Measurements from ENCODE around the gene HEPACAM.

Gene HEPACAM

DNA sequence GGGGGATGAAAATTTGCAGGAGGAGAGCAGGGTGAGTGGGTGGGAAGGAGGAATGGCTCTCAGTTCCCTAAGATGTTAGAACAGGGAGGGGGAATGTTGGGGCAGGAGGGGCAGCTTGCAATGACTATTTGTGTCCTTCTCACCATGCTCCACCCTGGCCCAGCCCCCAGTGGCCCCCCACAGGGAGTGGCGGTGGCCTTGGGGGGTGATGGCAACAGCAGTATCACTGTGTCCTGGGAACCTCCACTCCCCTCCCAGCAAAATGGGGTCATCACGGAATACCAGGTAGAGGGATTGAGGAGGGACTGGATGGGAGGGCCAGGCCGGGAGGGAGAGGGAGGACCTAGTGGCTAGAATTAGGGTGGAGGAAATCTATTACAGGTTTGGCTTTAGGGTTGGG is 60.4 kb downstream of the HEPACAM start:
- DNase-seq (ENCODE audit: insufficient read length, low spot score), result no peak

DNA sequence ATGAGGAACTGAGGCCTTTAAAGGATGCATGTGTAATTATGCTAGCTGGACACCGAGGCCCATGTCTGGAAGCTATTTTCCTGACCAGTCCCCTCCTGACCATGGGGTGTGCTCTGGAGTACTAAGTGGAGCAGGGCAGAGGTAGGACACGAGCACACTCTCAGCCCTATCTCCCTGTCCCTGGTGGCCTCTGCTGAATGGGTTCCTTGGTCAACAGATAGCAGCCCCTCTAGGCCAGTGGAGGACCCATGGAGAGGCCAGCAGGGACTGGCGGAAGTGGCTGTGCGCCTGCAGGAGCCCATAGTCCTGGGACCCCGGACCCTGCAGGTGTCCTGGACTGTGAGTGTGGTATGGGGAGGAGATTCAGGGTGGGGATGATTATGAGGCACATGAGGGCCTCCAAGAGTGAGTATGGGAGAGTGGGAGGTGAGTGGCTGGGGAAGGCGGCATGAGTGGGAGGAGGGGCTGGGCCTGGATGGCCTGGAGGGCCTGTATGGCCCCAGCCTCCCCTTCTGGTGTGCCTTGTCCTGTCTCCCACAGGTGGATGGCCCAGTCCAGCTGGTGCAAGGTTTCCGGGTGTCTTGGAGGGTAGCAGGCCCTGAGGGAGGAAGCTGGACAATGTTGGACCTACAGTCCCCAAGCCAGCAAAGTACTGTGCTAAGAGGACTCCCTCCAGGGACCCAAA is 61.1 kb downstream of the HEPACAM start:
- DNase-seq (ENCODE audit: insufficient read length, low spot score) (no peak), FAIRE-seq (no peak)
- TF ChIP-seq CTCF (IDR thresholded peaks at IDR 0.05; ENCODE audit: insufficient read depth, missing control alignments), result no peak

More for the DNA sequence above, 60.4 kb downstream of the HEPACAM start:
- FAIRE-seq, result no peak
- TF ChIP-seq CTCF (IDR thresholded peaks at IDR 0.05; ENCODE audit: insufficient read depth, missing control alignments), result no peak

- FAIRE-seq, result no peak
- DNase-seq (ENCODE audit: insufficient read length, low spot score), result no peak
- no peak for TF ChIP-seq CTCF (IDR thresholded peaks at IDR 0.05; ENCODE audit: insufficient read depth, missing control alignments)
These were observed 61.9 kb downstream of the HEPACAM start for GRCh38 chr11:124873951-124874350.

DNA sequence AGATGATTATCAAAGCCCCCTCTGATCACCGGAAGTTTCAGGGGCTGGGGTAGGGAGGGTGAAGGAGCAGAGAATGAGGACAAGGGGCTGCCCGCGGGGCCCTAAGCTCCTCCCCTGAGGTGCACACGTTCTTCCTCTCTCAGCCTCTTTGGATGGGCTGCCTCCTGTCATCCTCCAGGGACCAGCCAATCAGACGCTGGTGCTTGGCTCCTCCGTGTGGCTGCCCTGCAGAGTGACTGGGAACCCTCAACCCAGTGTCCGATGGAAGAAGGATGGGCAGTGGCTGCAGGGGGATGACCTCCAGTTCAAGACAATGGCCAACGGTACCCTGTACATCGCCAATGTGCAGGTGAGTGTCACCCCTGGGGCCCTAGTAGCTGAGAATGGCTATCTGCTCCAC is 63.1 kb downstream of the HEPACAM start:
- TF ChIP-seq CTCF (IDR thresholded peaks at IDR 0.05; ENCODE audit: insufficient read depth, missing control alignments), result no peak
- no peak for FAIRE-seq
- no peak for DNase-seq (ENCODE audit: insufficient read length, low spot score)

- DNase-seq (ENCODE audit: insufficient read length, low spot score) (no peak), FAIRE-seq (no peak)
- no peak for TF ChIP-seq CTCF (IDR thresholded peaks at IDR 0.05; ENCODE audit: insufficient read depth, missing control alignments)
These were observed 63.6 kb downstream of the HEPACAM start for GRCh38 chr11:124872280-124872679.

DNA sequence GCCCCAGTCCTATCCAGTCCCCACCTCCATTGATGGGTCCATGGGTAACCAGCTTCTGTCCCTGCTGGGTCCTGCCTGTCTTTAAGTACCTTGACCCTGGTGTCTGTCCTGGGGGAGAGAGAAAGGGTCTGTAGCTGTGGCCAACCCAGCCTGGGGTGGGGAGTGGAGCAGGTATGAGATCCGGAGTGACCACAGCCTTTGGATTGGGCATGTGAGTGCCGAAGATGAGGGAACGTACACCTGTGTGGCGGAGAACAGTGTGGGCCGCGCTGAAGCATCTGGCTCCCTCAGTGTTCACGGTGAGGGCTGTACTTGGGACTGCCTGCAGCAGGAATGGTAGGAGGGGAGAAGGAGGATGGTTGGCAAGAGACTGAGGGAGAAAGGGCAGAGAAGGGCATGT is 65.4 kb downstream of the HEPACAM start:
- no peak for TF ChIP-seq CTCF (IDR thresholded peaks at IDR 0.05; ENCODE audit: insufficient read depth, missing control alignments)
- FAIRE-seq (no peak), DNase-seq (ENCODE audit: insufficient read length, low spot score) (no peak)

DNA sequence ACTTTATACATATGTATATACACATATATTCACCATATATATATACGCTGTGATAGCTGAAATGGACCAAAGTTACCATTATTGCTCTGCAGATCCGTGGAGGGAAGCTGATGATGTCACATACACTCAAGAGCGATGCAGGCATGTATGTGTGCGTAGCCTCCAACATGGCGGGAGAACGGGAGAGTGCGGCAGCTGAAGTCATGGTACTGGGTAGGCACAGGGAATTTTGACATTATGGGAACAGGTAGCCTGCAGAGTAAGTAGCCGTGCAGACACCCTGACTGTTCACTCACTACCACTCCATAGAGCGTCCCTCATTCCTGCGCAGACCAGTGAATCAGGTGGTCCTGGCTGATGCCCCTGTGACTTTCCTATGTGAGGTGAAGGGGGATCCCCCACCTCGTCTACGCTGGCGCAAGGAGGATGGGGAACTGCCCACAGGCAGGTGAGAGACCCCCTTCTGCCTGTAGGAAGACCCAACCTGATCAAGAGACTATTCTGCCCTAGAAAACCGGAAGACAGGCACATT is 65.9 kb downstream of the HEPACAM start:
- FAIRE-seq (no peak), DNase-seq (ENCODE audit: insufficient read length, low spot score) (no peak)
- TF ChIP-seq CTCF (IDR thresholded peaks at IDR 0.05; ENCODE audit: insufficient read depth, missing control alignments), result no peak
